Measurements from ENCODE around the gene WWTR1. TPM values are rescaled to one million over a fixed set of nuclear protein-coding genes. Genes with fewer than 3 reads are reported as not detected.

Gene WWTR1
- total RNA-seq, 1 donor from 2014 or later, result 52.0 TPM

GRCh38 chr3:149581681-149582370 is 76.0 kb downstream of the WWTR1 start:
- no peak for TF ChIP-seq CTCF (conservative IDR thresholded peaks at IDR 0.05; ENCODE audit: low read depth, low read length)
- peak overlapping the region; percentile 5 for H3K4me3 ChIP-seq (ENCODE audit: low read depth, low read length)
- no peak for DNase-seq (ENCODE audit: low read depth)

- no peak for TF ChIP-seq CTCF (conservative IDR thresholded peaks at IDR 0.05; ENCODE audit: low read depth, low read length)
- H3K4me3 ChIP-seq (ENCODE audit: low read depth, low read length), result no peak overlapping the region
- DNase-seq (ENCODE audit: low read depth), result no peak
Observed at GRCh38 chr3:149581248-149581647, 76.6 kb downstream of the WWTR1 start.

DNA sequence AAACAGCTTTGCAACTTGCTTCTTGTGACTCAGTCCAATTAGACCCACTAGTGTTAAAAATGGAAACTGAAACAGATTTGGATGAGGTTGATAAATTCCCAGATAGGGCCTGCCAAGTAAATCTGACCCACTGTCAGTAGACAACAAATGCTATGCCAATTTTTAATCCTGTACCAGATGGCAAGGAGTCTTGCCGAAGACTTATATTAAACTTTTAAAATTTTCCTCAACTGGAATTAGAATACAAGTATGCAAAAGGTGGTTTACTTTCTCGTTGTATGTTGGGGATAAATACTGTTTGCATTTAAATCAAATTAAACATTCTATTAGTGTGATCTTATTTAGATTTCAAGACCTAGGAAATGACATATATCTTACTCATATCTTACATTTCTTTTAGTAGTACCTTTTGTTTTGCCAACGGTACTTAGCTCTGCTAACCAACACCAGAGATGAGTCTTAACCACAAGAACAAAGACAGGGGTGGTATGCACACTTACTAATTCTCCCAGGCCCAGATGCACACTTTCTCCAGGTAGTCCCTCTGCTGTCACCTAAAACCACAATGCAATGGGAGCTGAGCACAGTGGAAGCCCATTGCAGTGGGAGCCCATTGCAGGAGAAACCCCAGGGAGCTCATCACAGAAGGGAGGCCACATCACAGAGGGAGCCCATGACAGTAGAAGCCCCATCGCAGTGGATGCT is 77.8 kb downstream of the WWTR1 start:
- no peak overlapping the region for H3K4me3 ChIP-seq (ENCODE audit: low read depth, low read length)
- TF ChIP-seq CTCF (conservative IDR thresholded peaks at IDR 0.05; ENCODE audit: low read depth, low read length), result no peak
- no peak for DNase-seq (ENCODE audit: low read depth)

DNA sequence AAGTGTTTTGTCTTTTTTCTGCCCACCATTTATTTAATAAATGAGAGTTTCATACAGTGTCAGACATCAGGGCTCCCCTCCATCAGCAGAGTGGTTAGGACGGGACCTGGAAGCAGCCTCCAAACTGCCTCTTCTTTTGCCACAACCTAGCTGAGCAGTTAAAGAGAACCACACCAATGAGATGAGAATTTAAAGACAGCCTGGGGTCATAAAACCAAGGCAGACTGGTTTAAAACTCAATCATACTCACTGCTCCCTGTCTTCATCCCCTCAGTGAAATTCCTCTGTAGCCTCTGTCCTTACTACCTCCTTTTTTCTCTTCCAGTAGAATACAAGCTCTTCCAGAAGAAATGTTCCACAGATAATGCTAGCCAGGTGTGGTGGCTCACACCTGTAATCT is 78.7 kb downstream of the WWTR1 start:
- no peak for DNase-seq (ENCODE audit: low read depth)
- H3K4me3 ChIP-seq (ENCODE audit: low read depth, low read length), result no peak overlapping the region
- TF ChIP-seq CTCF (conservative IDR thresholded peaks at IDR 0.05; ENCODE audit: low read depth, low read length), result no peak

GRCh38 chr3:149577801-149578200 is 80.0 kb downstream of the WWTR1 start:
- no peak for DNase-seq (ENCODE audit: low read depth)
- no peak for TF ChIP-seq CTCF (conservative IDR thresholded peaks at IDR 0.05; ENCODE audit: low read depth, low read length)
- no peak overlapping the region for H3K4me3 ChIP-seq (ENCODE audit: low read depth, low read length)

DNA sequence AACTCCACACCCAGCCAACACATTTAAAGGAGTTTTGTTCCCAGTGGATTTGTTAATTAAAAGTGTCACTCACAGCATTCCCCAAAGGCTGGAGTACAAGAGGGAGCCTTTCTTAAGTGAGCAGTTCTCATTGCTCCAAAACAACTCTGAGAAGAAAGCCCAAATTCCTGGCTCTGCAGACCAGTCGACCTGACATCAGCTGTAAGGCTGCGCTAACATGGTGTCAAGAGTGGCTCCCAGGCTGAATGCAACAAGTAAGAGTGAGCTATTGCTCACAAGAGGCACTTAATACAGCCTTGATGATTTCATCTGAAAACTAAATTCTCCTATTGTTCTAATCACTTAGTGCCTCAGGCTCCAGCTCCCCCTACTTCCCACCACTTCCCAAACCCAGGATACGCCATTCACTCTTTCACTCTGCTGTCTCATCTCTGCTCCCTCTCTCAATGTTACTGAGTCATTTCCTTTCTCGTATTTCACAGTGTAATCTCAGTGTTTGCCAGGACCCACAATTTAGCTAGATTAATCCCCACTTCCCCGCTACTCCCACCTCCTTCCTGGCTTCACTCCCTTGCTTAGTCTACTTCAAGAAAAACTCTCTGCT is 81.8 kb downstream of the WWTR1 start:
- H3K4me3 ChIP-seq (ENCODE audit: low read depth, low read length), result peak overlapping the region; percentile 14
- TF ChIP-seq CTCF (conservative IDR thresholded peaks at IDR 0.05; ENCODE audit: low read depth, low read length), result no peak
- DNase-seq (ENCODE audit: low read depth), result peak; percentile 61
